CD4-positive, alpha-beta T cell (primary cell): ENCODE measurements around the gene ADGRB3. TPM values are rescaled to one million over a fixed set of nuclear protein-coding genes. Genes with fewer than 3 reads are reported as not detected.

Experiments used
- ATAC-seq: fragments of 200-7000 bp; cut with Tn5 transposase; one replicate; pipeline ENCODE4 v1.10.0; 2022; ENCODE audit warnings: mild to moderate bottlenecking; ENCODE audit not compliant: poor library complexity
- CTCF ChIA-PET: fragments of 350-600 bp; sonication (Branson Sonifier 250); formaldehyde crosslinking; loops from one replicate; lab custom pipeline; 2021; ENCODE audit warnings: antibody characterized with exemption, inconsistent platforms; lab: Charles Lee
- POLR2A ChIA-PET: fragments of 350-600 bp; sonication (Branson Sonifier 250); formaldehyde crosslinking; loops from one replicate; lab custom pipeline; 2021; ENCODE audit warnings: antibody characterized with exemption, inconsistent platforms; lab: Charles Lee
- DNase-seq, 14 experiments: peaks; one replicate each; pipeline ENCODE4 v3.0.0-alpha.2; 2013 to 2020; ENCODE audit warnings: mixed read lengths in 2 of 14
- H3K27ac ChIP-seq, 2 donors: one replicate each; pipeline versions ENCODE4 v1.5.1 to v1.7.0; 2013; ENCODE audit warnings: low read length in 2 of 2, low read depth in 1 of 2, mild to moderate bottlenecking in 1 of 2
- H3K27me3 ChIP-seq, 2 experiments: 1 replicate in 1 of 2; 2 replicates in 1 of 2; pipeline versions ENCODE4 v1.6.1 to v1.7.0; 2013; ENCODE audit warnings: low read length in 2 of 2, control low read depth in 1 of 2, mild to moderate bottlenecking in 1 of 2, moderate library complexity in 1 of 2; ENCODE audit not compliant: insufficient read depth in 2 of 2, control insufficient read depth in 1 of 2
- H3K36me3 ChIP-seq: one replicate; pipeline ENCODE4 v1.6.1; 2013; ENCODE audit warnings: low read length, control low read depth; ENCODE audit not compliant: insufficient read depth
- H3K4me1 ChIP-seq: one replicate; pipeline ENCODE4 v1.6.1; 2013; ENCODE audit warnings: low read length, control low read depth; ENCODE audit not compliant: insufficient read depth
- H3K4me3 ChIP-seq: one replicate; pipeline ENCODE4 v1.5.1; 2013; ENCODE audit warnings: mild to moderate bottlenecking, low read length, moderate library complexity
- H3K9me3 ChIP-seq, 2 experiments: 1 replicate in 1 of 2; 2 replicates in 1 of 2; pipeline versions ENCODE4 v1.6.1 to v1.7.0; 2013; ENCODE audit warnings: low read length in 2 of 2, mild to moderate bottlenecking in 2 of 2, control low read depth in 1 of 2, moderate library complexity in 1 of 2; ENCODE audit not compliant: control insufficient read depth in 1 of 2, insufficient read depth in 1 of 2
- H3K27ac Mint-ChIP-seq: one replicate; pipeline ENCODE4 v1.8.0; 2020; ENCODE audit warnings: mixed read lengths
- H3K27me3 Mint-ChIP-seq: one replicate; pipeline ENCODE4 v1.8.0; 2021; ENCODE audit warnings: mixed read lengths
- H3K36me3 Mint-ChIP-seq: one replicate; pipeline ENCODE4 v1.8.0; 2021; ENCODE audit warnings: low read depth, mixed read lengths
- H3K4me1 Mint-ChIP-seq: one replicate; pipeline ENCODE4 v1.8.0; 2021; ENCODE audit warnings: low read depth, mixed read lengths
- H3K4me3 Mint-ChIP-seq: one replicate; pipeline ENCODE4 v1.8.0; 2020; ENCODE audit warnings: mild to moderate bottlenecking, mixed read lengths
- H3K9me3 Mint-ChIP-seq: one replicate; pipeline ENCODE4 v1.8.0; 2020; ENCODE audit warnings: mixed read lengths
- CTCF ChIP-seq: fragments of 200-600 bp; IDR thresholded peaks from one replicate; pipeline ENCODE4 v1.8.0; 2022; ENCODE audit warnings: antibody characterized with exemption, mild to moderate bottlenecking
- intact Hi-C, 2 experiments: fragments of 100-400 bp; cut with DNase I in 1 of 2; cut with micrococcal nuclease in 1 of 2; formaldehyde crosslinking; loops; one replicate each; pipeline versions ENCODE4 v1.15.1 to v1.9.0; 2023 to 2025; cut with DNase I, micrococcal nuclease
- total RNA-seq, 174 experiments: library from RNA in 2 of 174; stranded (reverse) in 2 of 174; gene quantifications; one replicate each; pipeline ENCODE4 v1.2.3 and lab custom pipeline; 2021 to 2026

The ADGRB3 gene
- total RNA-seq, 2 experiments from 2014 or later, result not detected

- no peaks in the 10 kb centered on the region for H3K36me3 ChIP-seq
- POLR2A ChIA-PET, result no interaction called here
- TF ChIP-seq CTCF, result no peak
- no peaks in the 10 kb centered on the region for H3K27me3 Mint-ChIP-seq
- H3K27ac ChIP-seq, result no peak overlapping the region
- no peak overlapping the region for H3K4me3 Mint-ChIP-seq
- CTCF ChIA-PET, result no interaction called here
- no peaks in the 10 kb centered on the region for H3K4me1 ChIP-seq
- no peaks in the 10 kb centered on the region for H3K9me3 ChIP-seq
- no peaks in the 10 kb centered on the region for H3K9me3 Mint-ChIP-seq
- no peaks in the 10 kb centered on the region for H3K36me3 Mint-ChIP-seq
- no peak for DNase-seq
- no peaks in the 10 kb centered on the region for H3K4me1 Mint-ChIP-seq
- no peak for ATAC-seq
- no peak overlapping the region for H3K4me3 ChIP-seq
- H3K27ac Mint-ChIP-seq, result no peak overlapping the region
- no peaks in the 10 kb centered on the region for H3K27me3 ChIP-seq
- intact Hi-C loops, result no loop called here
Measured at GRCh38 chr6:69305456-69305855, 670.4 kb downstream of the ADGRB3 start.

- Mint-ChIP-seq H3K9me3 (peaks cover 2% of the 10 kb centered on the region), H3K36me3 (no peaks in the 10 kb centered on the region), H3K27ac (no peak overlapping the region), H3K4me1 (no peaks in the 10 kb centered on the region), H3K4me3 (no peak overlapping the region), H3K27me3 (no peaks in the 10 kb centered on the region)
- CTCF ChIA-PET, result no interaction called here
- ATAC-seq (no peak), DNase-seq (no peak)
- no peaks in the 10 kb centered on the region for H3K36me3 ChIP-seq
- no peaks in the 10 kb centered on the region for H3K27me3 ChIP-seq
- H3K27ac ChIP-seq, result no peak overlapping the region
- intact Hi-C loops, result no loop called here
- no peaks in the 10 kb centered on the region for H3K9me3 ChIP-seq
- POLR2A ChIA-PET, result no interaction called here
- no peak for TF ChIP-seq CTCF
- H3K4me3 ChIP-seq, result no peak overlapping the region
- H3K4me1 ChIP-seq, result no peaks in the 10 kb centered on the region
Measured at GRCh38 chr6:69308584-69308983, 673.5 kb downstream of the ADGRB3 start.

- no peak overlapping the region for H3K27ac ChIP-seq
- Mint-ChIP-seq H3K27me3 (no peaks in the 10 kb centered on the region), H3K4me3 (no peak overlapping the region), H3K9me3 (peaks cover 2% of the 10 kb centered on the region), H3K36me3 (no peaks in the 10 kb centered on the region), H3K27ac (no peak overlapping the region), H3K4me1 (no peaks in the 10 kb centered on the region)
- TF ChIP-seq CTCF, result no peak
- intact Hi-C loops, result no loop called here
- H3K4me3 ChIP-seq, result no peak overlapping the region
- ChIA-PET POLR2A (no interaction called here), CTCF (no interaction called here)
- H3K36me3 ChIP-seq, result no peaks in the 10 kb centered on the region
- DNase-seq (no peak), ATAC-seq (no peak)
- no peaks in the 10 kb centered on the region for H3K4me1 ChIP-seq
- no peaks in the 10 kb centered on the region for H3K9me3 ChIP-seq
- H3K27me3 ChIP-seq, result no peaks in the 10 kb centered on the region
Measured at GRCh38 chr6:69311888-69312287, 676.8 kb downstream of the ADGRB3 start.
